H1 (cell line): ENCODE data around the gene ALOX5. TPM values are rescaled to one million over a fixed set of nuclear protein-coding genes. Genes with fewer than 3 reads are reported as not detected.

Experiments used
- CTCF ChIA-PET: fragments of 300-600 bp; sonication (Branson Sonifier 250); formaldehyde crosslinking; loops from one replicate; lab custom pipeline; 2021; ENCODE audit not compliant: partially characterized antibody; lab: Charles Lee
- POLR2A ChIA-PET: fragments of 300-600 bp; sonication (Branson Sonifier 250); formaldehyde crosslinking; loops from one replicate; lab custom pipeline; 2021; ENCODE audit warnings: inconsistent platforms; ENCODE audit not compliant: partially characterized antibody; lab: Charles Lee
- DNase-seq, 2 experiments: peaks; one replicate each; pipeline versions ENCODE4 v3.0.0 to v3.0.0-alpha.2; 2010 to 2022; ENCODE audit warnings: low spot score in 2 of 2, low read depth in 1 of 2, mixed read lengths in 1 of 2
- FAIRE-seq: peaks from 2 replicates; lab custom pipeline; 2011; peaks lifted over from hg19 to GRCh38; lab: Jason Lieb, UNC
- H2AFZ ChIP-seq: 2 replicates; pipeline ENCODE4 v1.8.1; 2012; ENCODE audit warnings: low read length, inconsistent platforms
- H2AK5ac ChIP-seq: 2 replicates; pipeline ENCODE4 v1.6.1; 2013; ENCODE audit warnings: low read depth, low read length
- H2BK120ac ChIP-seq: replicated peaks from 2 replicates; pipeline ENCODE3; 2013; ENCODE audit warnings: low read depth, low read length, inconsistent platforms
- H2BK12ac ChIP-seq: 2 replicates; pipeline ENCODE4 v1.6.1; 2013; ENCODE audit warnings: low read depth, low read length
- H2BK15ac ChIP-seq: 2 replicates; pipeline ENCODE4 v1.6.1; 2013; ENCODE audit warnings: low read length
- H2BK20ac ChIP-seq: 2 replicates; pipeline ENCODE4 v1.6.1; 2013; ENCODE audit warnings: low read length
- H2BK5ac ChIP-seq: 2 replicates; pipeline ENCODE4 v1.6.1; 2013; ENCODE audit warnings: low read depth, low read length
- H3K14ac ChIP-seq: 2 replicates; pipeline ENCODE4 v1.6.1; 2013; ENCODE audit warnings: inconsistent platforms; ENCODE audit not compliant: insufficient read length
- H3K18ac ChIP-seq: 2 replicates; pipeline ENCODE4 v1.6.1; 2013; ENCODE audit warnings: low read length; ENCODE audit errors: extremely low read depth
- H3K23ac ChIP-seq: 2 replicates; pipeline ENCODE4 v1.6.1; 2013; ENCODE audit warnings: inconsistent platforms; ENCODE audit not compliant: insufficient read length
- H3K23me2 ChIP-seq: 2 replicates; pipeline ENCODE4 v1.6.1; 2013; ENCODE audit warnings: low read depth, low read length
- H3K27ac ChIP-seq: 2 replicates; pipeline ENCODE4 v1.6.1; 2011; ENCODE audit warnings: low read depth, low read length, inconsistent platforms
- H3K27me3 ChIP-seq, 4 experiments: replicated peaks in 1 of 4; 1 replicate in 1 of 4; 2 replicates in 3 of 4; pipeline versions ENCODE4 v1.6.1 to v1.8.1; 2011 to 2013; ENCODE audit warnings: low read length in 3 of 4, mild to moderate bottlenecking in 3 of 4, inconsistent platforms in 2 of 4, mixed read lengths in 2 of 4, moderate library complexity in 1 of 4; ENCODE audit not compliant: control insufficient read depth in 3 of 4, insufficient read depth in 3 of 4; ENCODE audit errors: extremely low read depth in 1 of 4
- H3K36me3 ChIP-seq, 4 experiments: 2 replicates each; pipeline versions ENCODE4 v1.6.1 to v1.8.1; 2011 to 2013; ENCODE audit warnings: mild to moderate bottlenecking in 4 of 4, low read length in 3 of 4, moderate library complexity in 2 of 4, control low read depth in 1 of 4, inconsistent platforms in 1 of 4; ENCODE audit not compliant: insufficient read depth in 4 of 4, control insufficient read depth in 2 of 4
- H3K4ac ChIP-seq: replicated peaks from 2 replicates; pipeline ENCODE3; 2013; ENCODE audit warnings: low read length, low read depth, mixed read lengths, inconsistent platforms; ENCODE audit not compliant: insufficient read length
- H3K4me1 ChIP-seq, 4 experiments: replicated peaks in 1 of 4; 1 replicate in 1 of 4; 2 replicates in 3 of 4; pipeline versions ENCODE4 v1.6.1 to v1.8.1; 2011 to 2013; ENCODE audit warnings: low read length in 3 of 4, inconsistent platforms in 2 of 4, mixed read lengths in 1 of 4; ENCODE audit not compliant: insufficient read depth in 4 of 4, control insufficient read depth in 3 of 4
- H3K4me2 ChIP-seq, 2 experiments: 2 replicates each; pipeline versions ENCODE4 v1.6.1 to v1.8.1; 2011 to 2013; ENCODE audit warnings: low read depth in 2 of 2, low read length in 2 of 2, control low read depth in 1 of 2, inconsistent platforms in 1 of 2, mild to moderate bottlenecking in 1 of 2; ENCODE audit not compliant: insufficient read depth in 1 of 2
- H3K4me3 ChIP-seq, 4 experiments: fragments of 200-600, 300-600 bp in 1 of 4; sonication (generic), shearing (Covaris generic), sonication (Bioruptor Twin) in 1 of 4; 2 replicates each; pipeline versions ENCODE4 v1.5.1 to v1.8.1; 2011 to 2016; ENCODE audit warnings: low read length in 4 of 4, low read depth in 3 of 4, control low read depth in 2 of 4, inconsistent platforms in 2 of 4, mild to moderate bottlenecking in 2 of 4, mixed read lengths in 1 of 4, moderate library complexity in 1 of 4; ENCODE audit not compliant: insufficient read depth in 2 of 4; ENCODE audit errors: extremely low read depth in 1 of 4
- H3K56ac ChIP-seq: replicated peaks from 2 replicates; pipeline ENCODE3; 2013; ENCODE audit warnings: low read depth, mild to moderate bottlenecking, mixed read lengths, low read length, inconsistent platforms; ENCODE audit not compliant: insufficient read length
- H3K79me1 ChIP-seq: 2 replicates; pipeline ENCODE4 v1.6.1; 2013; ENCODE audit warnings: low read depth, low read length, control low read depth
- H3K79me2 ChIP-seq, 2 experiments: 2 replicates each; pipeline versions ENCODE4 v1.6.1 to v1.8.1; 2012 to 2013; ENCODE audit warnings: low read length in 2 of 2, mild to moderate bottlenecking in 2 of 2, inconsistent platforms in 1 of 2; ENCODE audit not compliant: insufficient read depth in 2 of 2, control insufficient read depth in 1 of 2
- H3K9ac ChIP-seq, 4 experiments: replicated peaks in 1 of 4; 1 replicate in 1 of 4; 2 replicates in 3 of 4; pipeline versions ENCODE4 v1.6.1 to v1.8.1; 2011 to 2013; ENCODE audit warnings: low read depth in 3 of 4, low read length in 3 of 4, control low read depth in 2 of 4, mild to moderate bottlenecking in 2 of 4, moderate library complexity in 2 of 4, inconsistent platforms in 1 of 4; ENCODE audit errors: extremely low read depth in 1 of 4
- H3K9me3 ChIP-seq, 2 experiments: 2 replicates each; pipeline versions ENCODE4 v1.6.1 to v1.8.1; 2012 to 2013; ENCODE audit warnings: mild to moderate bottlenecking in 2 of 2, moderate library complexity in 2 of 2, control low read depth in 1 of 2, inconsistent platforms in 1 of 2, low read depth in 1 of 2, low read length in 1 of 2, mixed read lengths in 1 of 2; ENCODE audit not compliant: insufficient read depth in 2 of 2
- H4K20me1 ChIP-seq, 2 experiments: replicated peaks in 1 of 2; 2 replicates each; pipeline versions ENCODE3 to v1.8.1; 2011 to 2013; ENCODE audit warnings: inconsistent platforms in 2 of 2, low read length in 2 of 2, mild to moderate bottlenecking in 1 of 2; ENCODE audit not compliant: insufficient read depth in 2 of 2, control insufficient read depth in 1 of 2
- H4K5ac ChIP-seq: 2 replicates; pipeline ENCODE4 v1.6.1; 2013; ENCODE audit warnings: low read length, low read depth, mixed read lengths, inconsistent platforms; ENCODE audit not compliant: insufficient read length
- H4K8ac ChIP-seq: 2 replicates; pipeline ENCODE4 v1.8.0; 2013; ENCODE audit warnings: mild to moderate bottlenecking, moderate library complexity, low read length, inconsistent platforms; ENCODE audit not compliant: insufficient read depth; ENCODE audit errors: extremely low read depth
- H4K91ac ChIP-seq: replicated peaks from 2 replicates; pipeline ENCODE3; 2013; ENCODE audit warnings: low read length, mixed read lengths, inconsistent platforms; ENCODE audit not compliant: insufficient read length
- BACH1 ChIP-seq: IDR thresholded peaks from 2 replicates; pipeline ENCODE4 v1.6.1; 2012; ENCODE audit warnings: low read length, improper control_type of control experiment
- CREB1 ChIP-seq: IDR thresholded peaks from 2 replicates; pipeline ENCODE4 v1.6.1; 2012; ENCODE audit warnings: inconsistent platforms
- JUN ChIP-seq: IDR thresholded peaks from 2 replicates; pipeline ENCODE4 v1.6.1; 2011; ENCODE audit warnings: low read depth, mild to moderate bottlenecking, improper control_type of control experiment, low read length
- KDM5A ChIP-seq: fragments of 200-600 bp; IDR thresholded peaks from 2 replicates; pipeline ENCODE4 v1.7.1; 2012; ENCODE audit warnings: mild to moderate bottlenecking, low read length, inconsistent platforms, mixed read lengths
- RBBP5 ChIP-seq: IDR thresholded peaks from 2 replicates; pipeline ENCODE4 v1.7.1; 2012; ENCODE audit warnings: low read depth, mild to moderate bottlenecking, inconsistent platforms, low read length, moderate library complexity, borderline replicate concordance
- SAP30 ChIP-seq: fragments of 300-600 bp; sonication (generic); IDR thresholded peaks from 2 replicates; pipeline ENCODE4 v1.7.1; 2012; ENCODE audit warnings: low read length, moderate library complexity, mild to moderate bottlenecking, inconsistent platforms; ENCODE audit not compliant: insufficient read depth, insufficient replicate concordance
- SUZ12 ChIP-seq: fragments of 200-600 bp; sonication (generic); IDR thresholded peaks from 2 replicates; pipeline ENCODE4 v1.6.1; 2012; ENCODE audit warnings: mild to moderate bottlenecking, inconsistent platforms, low read length, moderate library complexity, mixed read lengths
- TBP ChIP-seq: IDR thresholded peaks from 2 replicates; pipeline ENCODE4 v1.6.1; 2011; ENCODE audit warnings: low read depth, low read length, improper control_type of control experiment
- TCF12 ChIP-seq: IDR thresholded peaks from 2 replicates; pipeline ENCODE4 v1.6.1; 2011; ENCODE audit warnings: low read depth, mild to moderate bottlenecking, low read length
- WGBS, 2 experiments: shearing (Covaris generic) in 1 of 2; methylation state at CpG; one replicate each; pipeline versions ENCODE4 v1.1.6 to v1.1.7; 2013 to 2015; ENCODE audit warnings: low lambda C conversion rate in 2 of 2, mixed read lengths in 2 of 2, inconsistent platforms in 1 of 2, low coverage in 1 of 2, missing lambda C conversion rate in 1 of 2; ENCODE audit not compliant: insufficient replicate concordance in 2 of 2, insufficient coverage in 1 of 2, insufficient read length in 1 of 2; ENCODE audit errors: extremely low coverage in 1 of 2, missing lambda C conversion rate in 1 of 2; 5-methylcytosine and 5-hydroxymethylcytosine counted together
- polyA plus RNA-seq, 7 experiments: library from polyadenylated mRNA; depleted of rRNA in 3 of 7; stranded (reverse) in 5 of 7; unstranded in 2 of 7; fragments of >200 nt in 5 of 7; fragments of 200-250 nt in 2 of 7; gene quantifications; 1 replicate in 5 of 7; 2 replicates in 1 of 7; 4 replicates in 1 of 7; pipeline versions ENCODE4 v1.2.1 to v1.2.3, GENCODE V29; 2011 to 2013; ENCODE audit warnings: missing spikeins in 2 of 7, mixed read lengths in 2 of 7
- total RNA-seq: library from RNA; stranded (reverse); fragmentation: NEBNext Ultra II Directional; extraction: Animal tissue kit (Norgen Biotek cat#: 25700); gene quantifications from 2 replicates; pipeline ENCODE4 v1.2.1, GENCODE V29; 2021

ALOX5 gene
- total and polyA plus RNA-seq, 2 of the 8 experiments (the other 6 are each of a cell fraction or from before 2014, with no cell fraction given) = 1.6 to 3.8 TPM

DNA sequence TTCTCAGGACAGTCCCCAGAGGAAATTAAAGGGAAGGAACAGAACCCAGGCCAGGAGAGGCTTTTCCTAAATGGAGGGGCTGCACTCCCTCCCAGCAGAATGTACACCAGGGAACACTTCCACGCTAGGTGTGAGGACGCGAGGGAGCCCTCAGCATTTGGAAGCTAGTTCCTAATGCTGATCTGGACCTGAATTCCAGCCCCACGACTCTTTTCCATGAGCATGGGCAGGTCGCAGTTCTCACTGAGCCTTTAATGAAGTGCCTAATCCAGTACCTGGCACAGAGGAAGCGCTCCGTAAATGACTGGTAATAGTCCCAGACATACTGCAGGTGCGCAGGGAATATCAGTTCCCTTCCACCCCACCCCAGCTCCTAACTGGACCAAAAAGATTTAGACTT, 1.1 kb downstream of the ALOX5 start:
- POLR2A ChIA-PET = no interaction called here
- H3K27me3 ChIP-seq = peaks cover 8 to 40% (median 34%) of the 10 kb centered on the region in 4 experiments

More for the DNA sequence above, 1.1 kb downstream of the ALOX5 start:
- Histone ChIP-seq H3K4me2 (peak overlapping the region; percentile 91 to 97; a peak in 3 of 4 replicates), H3K9ac (no peak overlapping the region), H3K4me3 (peak overlapping the region in 1 of 4 experiments; percentile 69; a peak in 1 of 8 replicates), H3K79me2 (no peaks in the 10 kb centered on the region), H2AFZ (no peak overlapping the region), H3K14ac (no peak overlapping the region), H4K20me1 (no peaks in the 10 kb centered on the region), H2AK5ac (no peak overlapping the region), H2BK15ac (peak overlapping the region; percentile 81; the same call in 1 of the 2 replicates), H3K27ac (no peak overlapping the region), H3K23me2 (peaks cover 17% of the 10 kb centered on the region), H2BK12ac (0 out of 2 replicates have a peak overlapping the region, but pooled peaks have one; percentile 68), H3K56ac (no peak overlapping the region), H3K36me3 (no peaks in the 10 kb centered on the region), H3K18ac (no peak overlapping the region), H3K4ac (no peak overlapping the region), H4K5ac (no peak overlapping the region), H2BK20ac (no peak overlapping the region), H4K91ac (no peak overlapping the region), H3K23ac (no peak overlapping the region), H3K9me3 (no peaks in the 10 kb centered on the region), H4K8ac (no peak overlapping the region), H3K79me1 (no peaks in the 10 kb centered on the region)
- 84% methylated on average over 8 of the region's 8 CpGs; no CpG with 5 or more reads in 1 of the 2 experiments for WGBS, 2 experiments
- CTCF ChIA-PET = interaction anchor here (1.2 kb wide), 1 partner anchor 43 kb away, joined by 4 read pairs; no protein-coding TSS in a partner anchor
- FAIRE-seq (no peak), DNase-seq (no peak)
- TF ChIP-seq TCF12 = no peak
- no peak for TF ChIP-seq BACH1
- no peak for TF ChIP-seq RBBP5
- no peak for TF ChIP-seq SUZ12
- TF ChIP-seq SAP30 = no peak
- no peak for TF ChIP-seq CREB1
- no peak for TF ChIP-seq JUN
- no peak for TF ChIP-seq KDM5A
- no peak for TF ChIP-seq TBP
- TF ChIP-seq, all 59 proteins: peak for 0
- Histone ChIP-seq H3K4me1 (peaks cover 0 to 8% (median 5%) of the 10 kb centered on the region in 4 experiments; a peak in 5 of 7 replicates), H2BK5ac (no peak overlapping the region), H2BK120ac (no peak overlapping the region)
